ENCODE measurements around the gene DPF1.
"Not testable (repeated sequence)": the region's sequence is repeated elsewhere in the genome, so short reads cannot be mapped to it uniquely, and the experiment has no call there.

DPF1 gene

DNA sequence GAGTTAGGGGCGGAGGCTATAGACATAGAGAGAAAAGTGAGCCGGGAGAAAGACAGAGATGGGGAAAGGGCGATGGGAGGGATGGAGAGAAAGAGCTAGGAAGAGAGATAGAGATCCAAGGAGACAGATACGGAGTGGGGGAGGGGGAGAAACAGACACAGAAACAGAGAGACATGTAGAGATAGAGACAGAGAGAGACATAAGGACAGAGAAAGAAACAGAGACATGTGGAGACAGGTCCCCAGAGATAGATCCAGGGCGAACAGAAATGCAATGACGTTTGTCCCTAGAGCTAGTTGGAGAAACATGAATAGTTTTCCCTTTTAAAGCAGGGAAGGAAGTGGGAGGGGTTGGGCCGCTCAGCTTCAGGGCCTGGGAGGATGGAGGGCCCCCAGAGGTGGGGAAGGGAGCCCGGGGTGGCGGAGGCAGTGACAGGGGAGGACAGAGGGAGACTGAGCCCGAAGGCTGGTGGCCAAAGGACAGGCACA is 27.6 kb upstream of the DPF1 start:
- no peak for FAIRE-seq

GRCh38 chr19:38250821-38251563 is 27.0 kb upstream of the DPF1 start:
- no peak for DNase-seq (ENCODE audit: extremely low spot score, insufficient read length, low read depth)
- FAIRE-seq, result no peak

More for the DNA sequence above, 27.6 kb upstream of the DPF1 start:
- no peak for DNase-seq (ENCODE audit: extremely low spot score, insufficient read length, low read depth)

- no peak for DNase-seq (ENCODE audit: extremely low spot score, insufficient read length, low read depth)
- no peak for FAIRE-seq
These were observed 26.4 kb upstream of the DPF1 start for GRCh38 chr19:38250428-38250820.

GRCh38 chr19:38248421-38248820 is 24.4 kb upstream of the DPF1 start:
- FAIRE-seq (no peak), DNase-seq (ENCODE audit: extremely low spot score, insufficient read length, low read depth) (no peak)

DNA sequence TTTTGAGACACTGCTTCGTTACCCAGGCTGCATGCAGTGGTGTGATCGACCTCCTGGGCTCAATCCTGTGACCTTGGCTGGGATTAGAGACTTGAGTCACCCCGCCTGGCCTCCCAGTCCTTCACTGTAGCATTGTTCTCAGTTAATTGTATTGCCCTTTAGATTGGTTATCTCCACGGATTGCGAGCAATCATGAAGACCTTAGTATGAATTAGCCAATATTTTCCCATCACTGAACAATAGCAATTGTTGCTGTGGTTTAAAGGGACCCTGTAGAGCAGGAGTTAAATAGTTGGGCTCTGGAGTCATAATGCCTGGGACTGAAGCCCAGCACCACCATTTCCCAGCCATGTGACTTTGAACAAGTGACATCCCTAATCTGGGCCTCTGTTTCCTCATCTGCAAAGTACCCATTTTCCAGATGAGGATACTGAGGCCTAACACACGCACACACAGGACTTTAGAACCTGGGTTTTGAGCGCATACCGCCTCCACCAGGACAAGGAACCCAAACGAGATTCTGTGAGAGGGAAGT is 23.8 kb upstream of the DPF1 start:
- no peak for FAIRE-seq
- no peak for DNase-seq (ENCODE audit: extremely low spot score, insufficient read length, low read depth)

DNA sequence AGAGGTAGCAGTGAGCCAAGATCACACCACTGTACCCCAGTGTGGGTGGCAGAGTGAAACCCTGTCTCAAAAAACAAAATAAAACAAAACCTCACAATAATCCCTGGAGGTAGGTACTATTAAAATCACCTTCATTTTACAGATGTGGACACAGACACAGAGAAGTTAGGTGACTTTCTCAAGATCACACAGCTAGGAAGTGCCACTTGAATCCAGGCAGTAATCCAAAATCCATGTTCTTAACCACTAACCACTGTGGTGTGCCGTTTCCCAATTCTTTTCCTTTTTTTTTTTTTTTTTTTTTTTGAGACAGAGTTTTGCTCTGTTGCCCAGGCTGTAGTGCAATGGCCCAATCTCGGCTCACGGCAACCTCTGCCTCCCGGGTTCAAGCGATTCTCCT is 23.1 kb upstream of the DPF1 start:
- FAIRE-seq, result no peak
- no peak for DNase-seq (ENCODE audit: extremely low spot score, insufficient read length, low read depth)

DNA sequence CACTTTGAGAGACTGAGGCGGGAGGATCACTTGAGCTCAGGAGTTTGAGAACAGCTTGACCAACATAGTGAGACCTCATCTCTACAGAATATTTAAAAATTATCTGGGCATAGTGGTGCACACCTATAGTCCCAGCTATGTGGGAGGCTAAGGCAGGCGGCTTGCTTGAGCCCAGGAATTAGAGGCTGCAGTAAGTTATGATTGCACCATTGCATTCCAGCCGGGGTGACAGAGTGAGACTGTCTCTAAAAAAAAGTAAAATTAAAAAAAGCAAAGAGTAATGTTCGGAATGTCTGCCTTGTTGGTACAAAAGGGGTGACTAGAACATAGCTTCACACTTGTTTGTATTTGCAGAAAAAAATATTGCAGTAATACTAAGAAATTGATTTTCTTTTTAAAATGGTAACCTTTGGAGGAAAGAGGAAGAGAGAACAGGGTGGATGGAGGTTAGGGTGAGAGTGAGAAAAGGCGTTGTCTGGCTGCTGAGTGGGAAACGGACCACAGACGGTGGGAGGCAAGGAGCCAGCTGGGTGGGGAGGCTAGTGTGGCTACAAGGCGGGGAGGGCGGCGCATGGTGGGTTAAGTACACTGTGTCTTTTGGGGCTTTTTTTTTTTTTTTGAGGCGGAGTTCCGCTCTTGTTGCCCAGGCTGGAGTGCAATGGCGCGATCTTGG is 21.9 kb upstream of the DPF1 start:
- DNase-seq (ENCODE audit: extremely low spot score, insufficient read length, low read depth) (no peak), FAIRE-seq (no peak)

DNA sequence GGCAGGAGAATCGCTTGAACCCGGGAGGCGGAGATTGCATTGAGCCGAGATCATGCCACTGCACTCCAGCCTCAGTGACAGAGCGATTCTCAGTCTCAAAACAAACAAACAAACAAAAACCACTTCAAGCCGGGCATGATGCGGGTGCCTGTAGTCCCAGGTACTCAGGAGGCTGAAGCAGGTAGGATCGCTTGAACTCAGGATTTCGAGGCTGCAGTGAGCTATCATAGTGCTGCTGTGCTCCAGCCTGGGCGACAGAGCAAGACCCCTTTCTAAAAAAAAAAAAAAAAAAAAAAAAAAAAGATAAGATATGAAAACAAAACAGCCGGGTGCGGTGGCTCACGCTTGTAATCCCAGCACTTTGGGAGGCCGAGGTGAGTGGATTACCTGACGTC is 19.3 kb upstream of the DPF1 start:
- FAIRE-seq (no peak), DNase-seq (ENCODE audit: extremely low spot score, insufficient read length, low read depth) (no peak)

DNA sequence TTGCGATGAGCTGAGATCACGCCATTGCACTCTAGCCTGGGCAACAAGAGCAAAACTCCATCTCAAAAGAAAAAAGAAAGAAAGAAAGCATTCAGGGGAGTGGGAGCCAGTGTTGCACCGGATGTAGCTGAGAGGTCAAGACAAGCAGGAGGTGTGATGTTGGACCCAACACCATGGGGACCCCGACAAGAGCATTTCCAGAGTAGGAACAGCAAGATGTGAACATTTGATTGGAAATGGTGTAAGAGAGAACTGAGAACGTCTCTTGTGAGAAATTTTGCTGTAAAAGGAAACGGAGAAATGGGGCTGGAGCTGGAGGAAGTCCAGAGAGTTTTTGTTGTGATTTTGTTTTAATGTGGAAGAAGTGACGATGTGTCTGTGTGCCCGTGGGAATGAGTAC is 15.8 kb upstream of the DPF1 start:
- no peak for DNase-seq (ENCODE audit: extremely low spot score, insufficient read length, low read depth)
- no peak for FAIRE-seq

DNA sequence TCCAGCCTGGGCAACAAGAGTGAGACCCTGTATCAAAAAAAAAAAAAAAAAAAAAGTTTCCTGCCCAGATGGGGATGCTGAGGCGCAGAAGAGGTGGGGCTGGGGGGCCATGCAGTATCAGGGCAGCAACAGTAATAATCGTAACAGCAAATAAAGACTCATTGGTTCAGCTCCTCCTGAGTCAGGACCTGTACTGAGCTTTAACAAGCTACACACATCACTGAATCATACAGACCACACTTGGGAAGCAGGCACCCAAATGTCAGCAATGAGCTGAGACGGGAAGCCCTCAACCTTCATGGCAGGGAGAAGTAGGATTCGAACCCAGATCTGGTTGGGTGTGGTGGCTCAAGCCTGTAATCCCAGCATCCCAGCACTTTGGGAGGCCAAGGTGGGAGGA is 10.6 kb upstream of the DPF1 start:
- DNase-seq (ENCODE audit: extremely low spot score, insufficient read length, low read depth) (no peak), FAIRE-seq (no peak)

DNA sequence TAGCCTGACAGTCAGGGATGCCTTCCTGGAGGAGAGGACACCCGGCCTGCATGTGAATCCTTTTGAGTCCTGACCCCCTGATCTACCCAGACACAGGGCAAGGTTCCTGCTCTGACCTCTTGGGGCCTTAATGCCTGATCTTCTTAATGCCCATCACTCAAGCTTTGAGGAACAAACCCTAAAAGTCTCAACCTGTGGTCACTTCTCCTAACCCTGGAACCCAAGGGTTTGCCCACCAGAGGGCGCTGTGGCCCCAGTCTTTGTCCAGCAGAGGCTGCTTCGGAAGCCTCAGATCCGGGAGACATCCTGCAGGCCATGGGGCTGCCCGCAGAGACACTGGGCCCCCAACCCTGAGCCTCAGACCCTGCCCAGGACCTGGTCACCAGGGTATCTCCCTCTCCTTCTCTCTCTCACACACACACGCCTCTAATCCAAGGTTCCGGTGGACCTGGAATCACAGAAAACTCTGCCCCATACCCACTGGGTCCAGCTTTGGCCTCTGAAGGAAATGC is 9.8 kb upstream of the DPF1 start:
- FAIRE-seq, result peak; percentile 87
- peak; percentile 67 for DNase-seq (ENCODE audit: extremely low spot score, insufficient read length, low read depth)

DNA sequence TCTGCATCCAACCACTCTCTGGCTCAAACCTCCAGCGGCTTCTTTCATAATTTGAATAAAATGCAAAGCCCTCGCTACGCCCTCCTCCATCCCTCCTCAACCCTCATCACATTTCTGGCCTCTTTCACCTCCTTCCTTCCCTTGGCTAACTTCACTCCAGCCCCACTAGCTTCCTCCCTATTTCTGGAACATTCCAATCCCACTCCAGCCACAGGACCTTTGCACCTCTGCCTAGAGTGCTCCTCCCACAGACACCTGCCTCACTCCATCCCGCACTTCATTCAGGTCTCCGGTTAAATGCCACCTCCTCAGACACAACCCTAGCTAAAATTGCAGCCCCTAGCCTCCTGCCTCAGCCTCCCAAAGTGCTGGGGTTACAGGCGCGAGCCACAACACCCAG is 7.9 kb upstream of the DPF1 start:
- no peak for DNase-seq (ENCODE audit: extremely low spot score, insufficient read length, low read depth)
- FAIRE-seq, result no peak

- not testable (repeated sequence) for FAIRE-seq
These were observed 6.6 kb upstream of the DPF1 start for GRCh38 chr19:38230506-38231133.

DNA sequence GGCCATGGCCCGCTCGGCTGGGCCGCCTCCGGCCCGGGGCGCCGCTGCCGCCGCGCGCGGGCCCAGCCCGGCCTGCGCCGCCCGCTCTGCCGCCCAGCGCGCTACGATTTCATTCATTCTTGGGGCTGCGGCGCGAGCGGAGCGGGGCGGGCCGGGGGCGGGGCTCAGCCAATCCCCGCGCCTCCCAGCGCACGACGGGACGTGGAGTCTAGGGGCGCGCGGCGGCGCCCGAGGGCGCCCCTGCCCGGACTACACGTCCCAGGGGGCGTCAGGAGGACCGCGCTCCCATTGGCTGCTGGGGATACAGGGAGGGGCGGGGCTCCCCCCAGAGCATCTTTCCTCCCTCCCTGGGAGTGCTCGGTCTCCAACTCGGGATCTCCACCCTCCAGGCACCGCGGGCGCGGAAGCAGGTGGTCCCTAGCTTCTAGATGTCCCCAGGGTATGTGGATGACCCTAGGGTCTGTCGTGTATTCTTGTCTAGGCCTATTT is 5.6 kb upstream of the DPF1 start:
- peak; percentile 71 for DNase-seq (ENCODE audit: extremely low spot score, insufficient read length, low read depth)
- FAIRE-seq, result peak; percentile 64

More at GRCh38 chr19:38230506-38231133, 6.6 kb upstream of the DPF1 start:
- DNase-seq (ENCODE audit: extremely low spot score, insufficient read length, low read depth), result not testable (repeated sequence)

GRCh38 chr19:38228491-38229439 is 4.7 kb upstream of the DPF1 start:
- DNase-seq (ENCODE audit: extremely low spot score, insufficient read length, low read depth) (no peak), FAIRE-seq (no peak)

DNA sequence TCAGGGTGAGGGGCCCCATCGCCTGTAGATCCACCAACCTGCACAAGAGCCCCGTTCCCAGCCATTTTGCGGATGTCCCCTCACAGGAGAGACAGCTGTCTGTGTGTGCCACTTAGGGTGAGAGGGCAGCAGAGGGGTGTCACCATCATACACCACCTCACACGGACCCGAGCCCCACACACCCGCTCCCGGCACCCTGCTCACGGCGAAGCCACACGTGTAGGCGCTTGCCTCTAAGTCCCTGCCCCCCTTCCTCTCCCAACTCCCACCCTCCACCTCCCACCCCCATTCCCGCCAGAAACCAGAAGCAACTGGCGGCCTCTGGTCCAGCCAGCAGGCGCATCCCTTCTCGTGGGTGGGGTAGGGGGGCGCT is 4.0 kb upstream of the DPF1 start:
- no peak for FAIRE-seq
- no peak for DNase-seq (ENCODE audit: extremely low spot score, insufficient read length, low read depth)

GRCh38 chr19:38227287-38228004 is 3.4 kb upstream of the DPF1 start:
- FAIRE-seq (no peak), DNase-seq (ENCODE audit: extremely low spot score, insufficient read length, low read depth) (no peak)

DNA sequence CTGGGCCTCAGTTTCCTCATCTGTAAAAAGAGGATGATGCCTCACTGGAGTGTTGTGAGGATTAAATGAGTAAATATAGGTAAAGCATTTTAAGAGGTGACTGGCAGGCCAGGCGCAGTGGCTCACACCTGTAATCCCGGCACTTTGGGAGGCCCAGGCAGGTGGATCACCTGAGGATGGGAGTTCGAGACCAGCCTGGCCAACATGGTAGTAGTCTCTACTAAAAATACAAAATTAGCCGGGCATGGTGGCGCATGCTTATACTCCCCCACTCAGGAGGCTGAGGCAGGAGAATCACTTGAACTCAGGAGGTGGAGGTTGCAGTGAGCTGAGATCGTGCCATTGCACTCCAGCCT is 819 bp upstream of the DPF1 start:
- not testable (repeated sequence) for FAIRE-seq; DNase-seq (ENCODE audit: extremely low spot score, insufficient read length, low read depth)

DNA sequence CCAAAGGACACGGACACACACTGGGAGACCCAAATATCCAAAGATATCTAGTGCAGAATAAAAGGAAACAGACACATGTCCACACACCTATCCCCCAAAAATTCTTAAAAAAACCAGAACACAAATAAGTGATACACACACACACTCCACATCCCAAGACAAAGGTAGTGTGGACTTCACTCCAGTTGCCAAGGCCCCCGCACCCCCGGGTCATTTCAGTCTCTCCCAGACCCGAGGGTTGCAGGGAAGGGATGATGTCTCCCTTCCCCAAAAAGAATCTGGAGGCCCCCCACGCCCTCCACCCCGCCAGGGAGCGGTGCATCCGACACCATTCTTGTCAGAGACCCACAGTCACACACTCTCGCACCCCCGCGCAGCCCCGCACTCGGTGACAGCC is 407 bp downstream of the DPF1 start:
- no peak for FAIRE-seq
- no peak for DNase-seq (ENCODE audit: extremely low spot score, insufficient read length, low read depth)
